ENCODE data around the gene PDE4A. TPM values are rescaled to one million over a fixed set of nuclear protein-coding genes. Genes with fewer than 3 reads are reported as not detected.
A peak's percentile ranks its signal among the peaks of the same experiment; 100 is the strongest.

The PDE4A gene
- polyA plus RNA-seq, 2 of the 4 experiments (the other 2 are of a cell fraction) = 1.2 to 3.7 TPM

DNA sequence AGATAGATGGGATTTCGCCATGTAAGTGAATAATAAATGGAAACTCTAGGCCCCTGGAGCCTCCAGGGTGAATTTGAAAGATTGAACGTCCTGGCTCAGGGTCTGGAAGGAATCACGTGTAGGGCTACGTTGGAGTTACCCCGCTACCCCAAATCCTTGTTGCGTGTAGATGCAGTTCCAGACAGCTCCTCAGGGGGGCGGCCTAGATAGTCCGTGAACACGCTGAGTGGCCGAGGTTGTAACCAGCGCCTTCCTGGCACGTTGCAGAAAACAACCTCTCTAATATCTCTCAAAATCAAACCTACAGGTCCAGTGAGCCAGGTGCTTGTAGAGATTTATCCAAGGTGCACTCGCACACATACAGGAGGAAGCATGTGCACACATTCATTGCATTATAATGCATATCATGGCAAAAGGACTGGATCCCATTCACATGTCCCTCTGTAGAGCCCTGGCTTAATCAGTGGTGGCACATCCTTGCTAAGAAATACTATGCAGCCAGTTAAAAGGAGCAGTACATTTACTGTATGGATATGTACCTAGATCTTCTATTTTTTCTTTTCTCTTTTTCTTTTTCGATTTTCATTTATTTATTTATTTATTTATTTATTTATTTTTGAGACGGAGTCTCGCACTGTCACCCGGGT lies 85.4 kb downstream of the PDE4A start:
- TF ChIP-seq, protein P1, sequence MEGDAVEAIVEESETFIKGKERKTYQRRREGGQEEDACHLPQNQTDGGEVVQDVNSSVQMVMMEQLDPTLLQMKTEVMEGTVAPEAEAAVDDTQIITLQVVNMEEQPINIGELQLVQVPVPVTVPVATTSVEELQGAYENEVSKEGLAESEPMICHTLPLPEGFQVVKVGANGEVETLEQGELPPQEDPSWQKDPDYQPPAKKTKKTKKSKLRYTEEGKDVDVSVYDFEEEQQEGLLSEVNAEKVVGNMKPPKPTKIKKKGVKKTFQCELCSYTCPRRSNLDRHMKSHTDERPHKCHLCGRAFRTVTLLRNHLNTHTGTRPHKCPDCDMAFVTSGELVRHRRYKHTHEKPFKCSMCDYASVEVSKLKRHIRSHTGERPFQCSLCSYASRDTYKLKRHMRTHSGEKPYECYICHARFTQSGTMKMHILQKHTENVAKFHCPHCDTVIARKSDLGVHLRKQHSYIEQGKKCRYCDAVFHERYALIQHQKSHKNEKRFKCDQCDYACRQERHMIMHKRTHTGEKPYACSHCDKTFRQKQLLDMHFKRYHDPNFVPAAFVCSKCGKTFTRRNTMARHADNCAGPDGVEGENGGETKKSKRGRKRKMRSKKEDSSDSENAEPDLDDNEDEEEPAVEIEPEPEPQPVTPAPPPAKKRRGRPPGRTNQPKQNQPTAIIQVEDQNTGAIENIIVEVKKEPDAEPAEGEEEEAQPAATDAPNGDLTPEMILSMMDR (IDR thresholded peaks at IDR 0.05) = peak; percentile 42
- TF ChIP-seq RNF2 (IDR thresholded peaks at IDR 0.05; ENCODE audit: borderline replicate concordance, low read depth) (no peak), RAD21 (conservative IDR thresholded peaks at IDR 0.05 in 1 of 2, IDR thresholded peaks at IDR 0.05 in 1 of 2) (peak; percentile 21 to 42; a peak in 2 of 5 replicates)
- TF ChIP-seq, protein P2, sequence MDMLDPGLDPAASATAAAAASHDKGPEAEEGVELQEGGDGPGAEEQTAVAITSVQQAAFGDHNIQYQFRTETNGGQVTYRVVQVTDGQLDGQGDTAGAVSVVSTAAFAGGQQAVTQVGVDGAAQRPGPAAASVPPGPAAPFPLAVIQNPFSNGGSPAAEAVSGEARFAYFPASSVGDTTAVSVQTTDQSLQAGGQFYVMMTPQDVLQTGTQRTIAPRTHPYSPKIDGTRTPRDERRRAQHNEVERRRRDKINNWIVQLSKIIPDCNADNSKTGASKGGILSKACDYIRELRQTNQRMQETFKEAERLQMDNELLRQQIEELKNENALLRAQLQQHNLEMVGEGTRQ (IDR thresholded peaks at IDR 0.05) = 0 out of 2 replicates have a peak, but pooled peaks have one; percentile 14
- ChIA-PET CTCF (interaction anchor here (0.7 to 2.1 kb wide), 9 partner anchors 11 to 138 kb away, joined by 3 to 11 read pairs (median 6); partner anchors contain the start of genes KRI1 and S1PR5), POLR2A (interaction anchor here (1.0 kb wide), 1 partner anchor 13 kb away, joined by 13 read pairs; no protein-coding TSS in a partner anchor)
- Histone ChIP-seq H3K4me2 (no peak overlapping the region), H3K4me1 (peaks cover 25% of the 10 kb centered on the region), H3K9me3 (no peaks in the 10 kb centered on the region), H3K4me3 (no peak overlapping the region), H3K27ac (no peak overlapping the region)
- ATAC-seq (peak in 1 of 2 experiments; percentile 17; a peak in 2 of 6 replicates), FAIRE-seq (no peak), DNase-seq (ENCODE audit: low read depth in 1 of 2, low spot score in 1 of 2) (peak; percentile 44 to 77)
- WGBS (ENCODE audit: missing lambda C conversion rate) = 40% methylated on average over 17 of the region's 17 CpGs

DNA sequence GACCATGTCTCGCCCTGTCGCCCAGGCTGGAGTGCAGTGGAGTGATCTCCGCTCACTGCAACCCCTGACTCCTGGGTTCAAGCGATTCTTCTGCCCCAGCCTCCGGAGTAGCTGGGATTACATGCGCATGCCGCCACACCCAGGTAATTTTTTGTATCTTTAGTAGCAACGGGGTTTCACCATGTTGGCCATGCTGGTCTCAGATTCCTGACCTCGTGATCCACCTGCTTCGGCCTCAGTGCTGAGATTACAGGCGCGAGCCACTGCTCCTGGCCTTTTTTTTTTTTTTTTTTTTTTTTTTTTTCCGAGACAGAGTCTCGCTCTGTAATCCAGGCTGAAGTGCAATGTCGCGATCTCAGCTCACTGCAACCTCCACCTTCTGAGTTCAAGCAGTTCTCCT lies 87.7 kb downstream of the PDE4A start:
- ChIA-PET CTCF (interaction anchor here (0.6 to 2.4 kb wide), 6 partner anchors 9 to 65 kb away, joined by 3 to 9 read pairs (median 5); partner anchors contain the start of gene KRI1), POLR2A (interaction anchor here (0.6 kb wide), 1 partner anchor 15 kb away, joined by 6 read pairs; no protein-coding TSS in a partner anchor)
- TF ChIP-seq CBX8 (IDR thresholded peaks at IDR 0.05) = no peak
- TF ChIP-seq ZC3H11A (IDR thresholded peaks at IDR 0.05) = no peak
- TF ChIP-seq FOXS1 (CRISPR knock-in tag; IDR thresholded peaks at IDR 0.05) = no peak
- TF ChIP-seq FOSB (CRISPR knock-in tag; IDR thresholded peaks at IDR 0.05) = no peak
- TF ChIP-seq, protein P3, sequence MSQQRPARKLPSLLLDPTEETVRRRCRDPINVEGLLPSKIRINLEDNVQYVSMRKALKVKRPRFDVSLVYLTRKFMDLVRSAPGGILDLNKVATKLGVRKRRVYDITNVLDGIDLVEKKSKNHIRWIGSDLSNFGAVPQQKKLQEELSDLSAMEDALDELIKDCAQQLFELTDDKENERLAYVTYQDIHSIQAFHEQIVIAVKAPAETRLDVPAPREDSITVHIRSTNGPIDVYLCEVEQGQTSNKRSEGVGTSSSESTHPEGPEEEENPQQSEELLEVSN (IDR thresholded peaks at IDR 0.05; ENCODE audit: borderline replicate concordance, low read depth) = no peak
- TF ChIP-seq EP300 (IDR thresholded peaks at IDR 0.05) = no peak
- no peak for TF ChIP-seq EHF (CRISPR knock-in tag; IDR thresholded peaks at IDR 0.05)
- no peak for TF ChIP-seq RCOR1 (IDR thresholded peaks at IDR 0.05; ENCODE audit: low read depth, low read length)
- TF ChIP-seq, protein P1 (IDR thresholded peaks at IDR 0.05) = no peak
- TF ChIP-seq KDM1A (IDR thresholded peaks at IDR 0.05; ENCODE audit: low read depth) = no peak
- no peak for TF ChIP-seq POLR2A (IDR thresholded peaks at IDR 0.05; ENCODE audit: low read length)
- no peak for TF ChIP-seq BHLHE40 (IDR thresholded peaks at IDR 0.05; ENCODE audit: low read depth, low read length)
- no peak for TF ChIP-seq ESRRA (IDR thresholded peaks at IDR 0.05; ENCODE audit: borderline replicate concordance, low read length)
- TF ChIP-seq POLR2AphosphoS2 (conservative IDR thresholded peaks at IDR 0.05; ENCODE audit: low read length) = no peak
- no peak for TF ChIP-seq HOXA7 (CRISPR knock-in tag; IDR thresholded peaks at IDR 0.05)
- no peak for TF ChIP-seq CHD2 (IDR thresholded peaks at IDR 0.05; ENCODE audit: low read length, partially characterized antibody)
- TF ChIP-seq RNF2 (IDR thresholded peaks at IDR 0.05; ENCODE audit: borderline replicate concordance, low read depth) = no peak
- TF ChIP-seq SMC3 (IDR thresholded peaks at IDR 0.05) = no peak
- no peak overlapping the region for H3K4me2 ChIP-seq
- 91% methylated on average over 14 of the region's 16 CpGs for WGBS (ENCODE audit: missing lambda C conversion rate)
- H3K4me3 ChIP-seq = no peak overlapping the region
- no peak for FAIRE-seq
- H3K27ac ChIP-seq = no peak overlapping the region
- H3K4me1 ChIP-seq = peaks cover 17% of the 10 kb centered on the region; the same call in 2 of the 3 replicates
- no peak for ATAC-seq
- DNase-seq (ENCODE audit: low read depth in 1 of 2, low spot score in 1 of 2) = no peak
- no peaks in the 10 kb centered on the region for H3K9me3 ChIP-seq

Data from A549 (cell line).